Chondrocyte (in vitro differentiated cells): ENCODE measurements around the gene CCDC78. TPM values are rescaled to one million over a fixed set of nuclear protein-coding genes. Genes with fewer than 3 reads are reported as not detected.
"Not testable (repeated sequence)": the region's sequence is repeated elsewhere in the genome, so short reads cannot be mapped to it uniquely, and the experiment has no call there.

Experiments used
- DNase-seq: peaks from one replicate; pipeline ENCODE4 v3.0.0; 2021; ENCODE audit warnings: mixed read lengths, low spot score
- H3K27ac Mint-ChIP-seq: one replicate; pipeline ENCODE4 v1.8.0; 2021; ENCODE audit warnings: mild to moderate bottlenecking, moderate library complexity, mixed read lengths; ENCODE audit not compliant: unreplicated experiment
- H3K27me3 Mint-ChIP-seq: 2 replicates; pipeline ENCODE4 v1.8.0; 2021; ENCODE audit warnings: low read depth, mixed read lengths
- H3K36me3 Mint-ChIP-seq: 2 replicates; pipeline ENCODE4 v1.8.0; 2021; ENCODE audit warnings: low read depth, mixed read lengths
- H3K4me1 Mint-ChIP-seq: 2 replicates; pipeline ENCODE4 v1.8.0; 2021; ENCODE audit warnings: low read depth, mild to moderate bottlenecking, mixed read lengths
- H3K4me3 Mint-ChIP-seq: one replicate; pipeline ENCODE4 v1.8.0; 2021; ENCODE audit warnings: mild to moderate bottlenecking, moderate library complexity, mixed read lengths; ENCODE audit not compliant: unreplicated experiment
- H3K9me3 Mint-ChIP-seq: 2 replicates; pipeline ENCODE4 v1.8.0; 2021; ENCODE audit warnings: low read depth, mixed read lengths
- CTCF ChIP-seq: fragments of 200-600 bp; sonication (generic); IDR thresholded peaks from 2 replicates; pipeline ENCODE4 v1.5.0; 2021; ENCODE audit warnings: antibody characterized with exemption, mild to moderate bottlenecking, moderate library complexity
- total RNA-seq: library from RNA; stranded (reverse); gene quantifications from 3 replicates; pipeline ENCODE4 v1.2.1, GENCODE V29; 2021

CCDC78 gene
- total RNA-seq, 1 donor from 2014 or later: 3.9 TPM

GRCh38 chr16:716200-716568, 10.1 kb downstream of the CCDC78 start:
- Mint-ChIP-seq H3K9me3 (no peaks in the 10 kb centered on the region), H3K27ac (peak overlapping the region; percentile 17), H3K4me3 (peak overlapping the region; percentile 70), H3K4me1 (peaks cover 28% of the 10 kb centered on the region), H3K27me3 (no peaks in the 10 kb centered on the region), H3K36me3 (no peaks in the 10 kb centered on the region)
- no peak for DNase-seq
- TF ChIP-seq CTCF: no peak

DNA sequence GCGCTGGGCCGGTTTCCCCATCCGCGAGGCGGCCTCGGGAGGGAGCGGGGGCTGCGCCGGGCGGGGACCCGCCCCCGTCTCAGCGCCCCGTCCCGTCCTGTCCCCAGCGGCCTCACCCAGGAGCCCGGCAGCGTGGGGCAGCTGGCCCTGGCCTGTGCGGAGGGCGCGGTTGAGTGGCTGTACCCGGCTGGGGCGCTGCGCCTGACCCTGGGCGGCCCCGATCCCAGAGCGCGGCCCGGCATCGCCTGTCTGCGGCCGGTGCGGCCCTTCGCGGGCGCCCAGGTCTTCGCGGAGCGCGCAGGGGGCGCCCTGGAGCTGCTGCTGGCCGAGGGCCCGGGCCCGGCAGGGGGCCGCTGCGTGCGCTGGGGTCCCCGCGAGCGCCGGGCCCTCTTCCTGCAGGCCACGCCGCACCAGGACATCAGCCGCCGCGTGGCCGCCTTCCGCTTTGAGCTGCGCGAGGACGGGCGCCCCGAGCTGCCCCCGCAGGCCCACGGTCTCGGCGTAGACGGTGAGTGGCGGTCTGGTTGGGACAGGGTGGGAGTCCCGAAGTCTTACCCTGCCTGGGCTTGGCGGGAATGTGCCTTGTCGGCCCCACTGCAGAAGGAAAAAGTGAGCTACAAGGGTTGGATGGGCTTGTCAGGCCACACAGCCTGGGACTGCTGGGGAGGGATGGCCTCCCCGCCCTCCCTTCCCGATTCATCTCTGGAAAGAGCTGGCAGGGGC, 10.6 kb downstream of the CCDC78 start:
- peak overlapping the region; percentile 17 for H3K27ac Mint-ChIP-seq
- H3K4me1 Mint-ChIP-seq: peaks cover 28% of the 10 kb centered on the region
- peak overlapping the region; percentile 70 for H3K4me3 Mint-ChIP-seq
- no peaks in the 10 kb centered on the region for H3K36me3 Mint-ChIP-seq
- peak; percentile 66 for TF ChIP-seq CTCF
- H3K27me3 Mint-ChIP-seq: no peaks in the 10 kb centered on the region
- no peaks in the 10 kb centered on the region for H3K9me3 Mint-ChIP-seq
- DNase-seq: no peak

DNA sequence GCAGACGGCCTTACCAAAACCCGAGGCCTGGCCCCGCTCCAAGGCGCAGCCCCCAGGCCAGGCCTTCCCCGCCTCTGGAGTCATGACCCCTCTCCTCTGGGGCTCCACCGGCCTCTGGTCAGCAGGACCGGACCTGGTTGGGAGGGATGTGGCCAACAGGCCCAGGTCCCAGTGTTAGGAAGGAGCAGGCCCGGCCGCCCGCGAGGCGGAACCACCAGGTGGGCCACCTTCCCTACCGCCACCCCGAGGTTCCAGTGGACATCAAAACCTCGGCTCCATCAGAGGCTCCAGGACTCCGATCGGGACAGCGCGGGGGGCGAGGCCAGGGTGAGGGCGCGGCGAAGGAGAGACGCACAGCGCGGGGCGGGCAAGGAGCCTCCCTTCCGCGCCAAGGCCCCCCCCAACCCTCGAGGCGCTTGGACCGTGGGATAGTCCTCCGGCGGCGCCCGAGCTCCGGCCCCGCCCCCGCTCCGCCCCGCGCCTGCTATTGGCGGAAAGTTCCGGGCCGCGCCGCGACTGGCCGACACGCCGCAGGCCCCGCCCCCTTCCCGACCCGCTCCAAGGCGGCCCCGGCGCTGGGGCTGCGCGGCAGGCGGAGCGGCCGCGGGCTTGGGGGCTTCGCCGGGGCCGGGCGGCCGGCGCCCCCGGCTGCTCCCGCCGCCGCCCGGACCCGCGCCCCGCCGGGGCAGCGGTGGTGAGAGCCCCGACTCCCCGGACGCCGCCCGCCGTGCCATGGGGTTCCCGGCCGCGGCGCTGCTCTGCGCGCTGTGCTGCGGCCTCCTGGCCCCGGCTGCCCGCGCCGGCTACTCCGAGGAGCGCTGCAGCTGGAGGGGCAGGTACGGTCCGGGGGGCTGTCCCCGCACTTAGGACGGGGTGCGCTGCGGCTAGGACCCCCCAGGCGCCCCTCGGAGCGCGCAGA, 11.4 kb downstream of the CCDC78 start, which contains the start of gene METRN:
TSS of gene METRN (plus strand) at position 561 of the 919 bp plus-strand sequence. CDS start at position 733, 172 bp downstream.
- peak within 1 kb of the TSS; percentile 70 for H3K4me3 Mint-ChIP-seq
- H3K27ac Mint-ChIP-seq: peak within 1 kb of the TSS; percentile 17
- H3K36me3 Mint-ChIP-seq: no peaks in the 10 kb centered on the region
- peaks cover 1% of the 10 kb centered on the region for H3K27me3 Mint-ChIP-seq
- H3K4me1 Mint-ChIP-seq: peaks cover 23% of the 10 kb centered on the region
- DNase-seq: no peak
- TF ChIP-seq CTCF: peak; percentile 7
- H3K9me3 Mint-ChIP-seq: no peaks in the 10 kb centered on the region

DNA sequence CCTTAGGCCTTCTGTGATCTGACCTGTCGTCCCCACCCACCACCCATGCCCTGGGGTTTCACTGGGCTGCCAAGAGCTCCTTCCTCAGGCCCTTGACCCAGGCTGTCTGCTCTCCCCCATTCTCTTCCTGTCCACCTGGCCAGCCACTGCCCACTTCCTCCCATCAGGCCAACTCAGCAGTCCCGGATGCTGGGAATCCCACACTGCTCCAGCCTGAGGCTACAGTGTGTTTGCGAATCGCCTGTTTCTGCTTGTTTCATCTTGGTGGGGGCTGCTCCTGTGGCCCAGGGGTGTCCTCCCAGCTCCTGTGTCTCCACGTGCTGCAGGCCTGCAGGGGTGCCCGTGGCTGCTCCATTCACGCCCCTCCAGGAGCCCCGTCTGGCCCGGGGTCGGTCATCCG, 12.2 kb downstream of the CCDC78 start:
- Mint-ChIP-seq H3K4me3 (no peak overlapping the region), H3K27me3 (peaks cover 1% of the 10 kb centered on the region), H3K36me3 (no peaks in the 10 kb centered on the region), H3K27ac (no peak overlapping the region), H3K9me3 (no peaks in the 10 kb centered on the region), H3K4me1 (peaks cover 21% of the 10 kb centered on the region)
- no peak for TF ChIP-seq CTCF
- DNase-seq: no peak

- not testable (repeated sequence) for H3K4me3 Mint-ChIP-seq
Measured at GRCh38 chr16:712740-713250, 13.4 kb downstream of the CCDC78 start.

More at GRCh38 chr16:712740-713250, 13.4 kb downstream of the CCDC78 start:
- H3K36me3 Mint-ChIP-seq, DNase-seq, H3K9me3 Mint-ChIP-seq: not testable (repeated sequence)
- Mint-ChIP-seq H3K4me1 (peaks cover 20% of the 10 kb centered on the region), H3K27me3 (peaks cover 12% of the 10 kb centered on the region), H3K27ac (peak overlapping the region; percentile 80)
- TF ChIP-seq CTCF: peak; percentile 81
